ENCODE measurements around the gene ANGPTL7. TPM values are rescaled to one million over a fixed set of nuclear protein-coding genes. Genes with fewer than 3 reads are reported as not detected.

ANGPTL7 gene
- total and polyA plus RNA-seq, 2 of the 8 experiments (the other 6 are each of a cell fraction or from before 2014, with no cell fraction given), result not detected

DNA sequence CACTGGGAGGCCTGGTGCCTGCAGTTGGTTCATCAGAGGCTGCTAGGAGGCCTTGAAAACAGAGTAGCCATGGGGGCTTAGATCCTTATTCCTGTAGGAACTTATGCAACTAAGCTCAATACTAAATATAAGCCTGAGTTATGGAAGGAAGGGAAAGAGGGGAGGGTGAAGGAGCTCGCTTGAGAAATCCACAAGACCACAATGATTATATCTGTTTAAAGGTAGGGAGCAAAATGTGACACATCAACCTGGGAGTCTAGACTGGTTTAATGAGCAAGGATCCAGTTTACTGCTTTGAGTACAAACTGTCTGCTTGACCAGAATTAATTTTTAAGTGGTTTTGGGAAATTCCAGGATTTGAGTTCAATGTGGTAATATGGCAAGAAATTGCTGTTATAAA lies 20.4 kb upstream of the ANGPTL7 start:
- Histone ChIP-seq H2BK15ac (ENCODE audit: low read length) (no peak overlapping the region), H3K9ac (replicated peaks in 1 of 4; ENCODE audit: extremely low read depth in 1 of 4, low read depth in 3 of 4, low read length in 3 of 4) (no peak overlapping the region), H3K14ac (ENCODE audit: insufficient read length) (no peak overlapping the region), H3K9me3 (ENCODE audit: insufficient read depth in 2 of 2, low read depth in 1 of 2, low read length in 1 of 2) (no peaks in the 10 kb centered on the region), H3K36me3 (ENCODE audit: control insufficient read depth in 2 of 4, insufficient read depth in 4 of 4, low read length in 3 of 4) (peaks cover 0 to 9% (median 2%) of the 10 kb centered on the region in 4 experiments; a peak in 4 of 8 replicates), H4K5ac (ENCODE audit: insufficient read length, low read depth, low read length) (no peak overlapping the region), H3K79me1 (ENCODE audit: low read depth, low read length) (no peaks in the 10 kb centered on the region), H2BK120ac (replicated peaks; ENCODE audit: low read depth, low read length) (no peak overlapping the region), H4K20me1 (replicated peaks in 1 of 2; ENCODE audit: control insufficient read depth in 1 of 2, insufficient read depth in 2 of 2, low read length in 2 of 2) (no peaks in the 10 kb centered on the region), H3K56ac (replicated peaks; ENCODE audit: insufficient read length, low read depth, low read length) (no peak overlapping the region), H2AFZ (ENCODE audit: low read length) (no peak overlapping the region), H3K4me3 (ENCODE audit: extremely low read depth in 1 of 4, insufficient read depth in 2 of 4, low read depth in 3 of 4, low read length in 4 of 4) (no peak overlapping the region), H2AK5ac (ENCODE audit: low read depth, low read length) (no peak overlapping the region), H3K23me2 (ENCODE audit: low read depth, low read length) (no peaks in the 10 kb centered on the region), H3K27me3 (replicated peaks in 1 of 4; ENCODE audit: control insufficient read depth in 3 of 4, extremely low read depth in 1 of 4, insufficient read depth in 3 of 4, low read length in 3 of 4) (no peaks in the 10 kb centered on the region), H3K4ac (replicated peaks; ENCODE audit: insufficient read length, low read depth, low read length) (no peak overlapping the region), H3K79me2 (ENCODE audit: control insufficient read depth in 1 of 2, insufficient read depth in 2 of 2, low read length in 2 of 2) (no peaks in the 10 kb centered on the region), H2BK5ac (ENCODE audit: low read depth, low read length) (no peak overlapping the region), H2BK20ac (ENCODE audit: low read length) (no peak overlapping the region), H3K4me2 (ENCODE audit: insufficient read depth in 1 of 2, low read depth in 2 of 2, low read length in 2 of 2) (no peak overlapping the region), H3K23ac (ENCODE audit: insufficient read length) (no peak overlapping the region), H4K91ac (replicated peaks; ENCODE audit: insufficient read length, low read length) (no peak overlapping the region), H3K27ac (ENCODE audit: low read depth, low read length) (no peak overlapping the region), H3K18ac (ENCODE audit: extremely low read depth, low read length) (no peak overlapping the region), H3K4me1 (replicated peaks in 1 of 4; ENCODE audit: control insufficient read depth in 3 of 4, insufficient read depth in 4 of 4, low read length in 3 of 4) (no peaks in the 10 kb centered on the region), H2BK12ac (ENCODE audit: low read depth, low read length) (no peak overlapping the region), H4K8ac (ENCODE audit: extremely low read depth, insufficient read depth, low read length) (no peak overlapping the region)
- no peak for DNase-seq (ENCODE audit: low read depth in 1 of 2, low spot score in 2 of 2)
- FAIRE-seq, result no peak
- ChIA-PET CTCF (ENCODE audit: partially characterized antibody) (no interaction called here), POLR2A (ENCODE audit: partially characterized antibody) (interaction anchor here (1.7 kb wide), 1 partner anchor 11 kb away, joined by 3 read pairs; no protein-coding TSS in a partner anchor)
- WGBS, 2 experiments (ENCODE audit: extremely low coverage in 1 of 2, insufficient coverage in 1 of 2, insufficient read length in 1 of 2, insufficient replicate concordance in 2 of 2, low coverage in 1 of 2, low lambda C conversion rate in 2 of 2, missing lambda C conversion rate in 1 of 2), result 75% methylated on average over 1 of the region's 1 CpG; no CpG with 5 or more reads in 1 of the 2 experiments
- no peak for TF ChIP-seq CREB1 (IDR thresholded peaks at IDR 0.05)
- no peak for TF ChIP-seq SP1 (IDR thresholded peaks at IDR 0.05; ENCODE audit: low read depth, low read length)
- TF ChIP-seq EP300 (IDR thresholded peaks at IDR 0.05; ENCODE audit: borderline replicate concordance in 1 of 2, low read depth in 2 of 2, low read length in 2 of 2), result no peak
- TF ChIP-seq POLR2A (IDR thresholded peaks at IDR 0.05; ENCODE audit: control extremely low read depth in 1 of 2, low read depth in 2 of 2, low read length in 2 of 2), result no peak
- TF ChIP-seq ZNF274 (IDR thresholded peaks at IDR 0.05; ENCODE audit: borderline replicate concordance, extremely low read depth, low read length), result no peak
- TF ChIP-seq, protein P1, sequence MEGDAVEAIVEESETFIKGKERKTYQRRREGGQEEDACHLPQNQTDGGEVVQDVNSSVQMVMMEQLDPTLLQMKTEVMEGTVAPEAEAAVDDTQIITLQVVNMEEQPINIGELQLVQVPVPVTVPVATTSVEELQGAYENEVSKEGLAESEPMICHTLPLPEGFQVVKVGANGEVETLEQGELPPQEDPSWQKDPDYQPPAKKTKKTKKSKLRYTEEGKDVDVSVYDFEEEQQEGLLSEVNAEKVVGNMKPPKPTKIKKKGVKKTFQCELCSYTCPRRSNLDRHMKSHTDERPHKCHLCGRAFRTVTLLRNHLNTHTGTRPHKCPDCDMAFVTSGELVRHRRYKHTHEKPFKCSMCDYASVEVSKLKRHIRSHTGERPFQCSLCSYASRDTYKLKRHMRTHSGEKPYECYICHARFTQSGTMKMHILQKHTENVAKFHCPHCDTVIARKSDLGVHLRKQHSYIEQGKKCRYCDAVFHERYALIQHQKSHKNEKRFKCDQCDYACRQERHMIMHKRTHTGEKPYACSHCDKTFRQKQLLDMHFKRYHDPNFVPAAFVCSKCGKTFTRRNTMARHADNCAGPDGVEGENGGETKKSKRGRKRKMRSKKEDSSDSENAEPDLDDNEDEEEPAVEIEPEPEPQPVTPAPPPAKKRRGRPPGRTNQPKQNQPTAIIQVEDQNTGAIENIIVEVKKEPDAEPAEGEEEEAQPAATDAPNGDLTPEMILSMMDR (IDR thresholded peaks at IDR 0.05; ENCODE audit: control extremely low read depth in 1 of 3, insufficient read depth in 1 of 3, low read depth in 1 of 3, low read length in 3 of 3), result no peak
- no peak for TF ChIP-seq SUZ12 (IDR thresholded peaks at IDR 0.05; ENCODE audit: low read length)
- TF ChIP-seq RFX5 (IDR thresholded peaks at IDR 0.05; ENCODE audit: borderline replicate concordance, low read depth, low read length), result no peak
- TF ChIP-seq SIRT6 (IDR thresholded peaks at IDR 0.05; ENCODE audit: low read length), result no peak
- TF ChIP-seq EGR1 (IDR thresholded peaks at IDR 0.05; ENCODE audit: borderline replicate concordance, low read depth, low read length), result no peak
- TF ChIP-seq KDM5A (IDR thresholded peaks at IDR 0.05; ENCODE audit: low read length), result no peak
- TF ChIP-seq HDAC2 (IDR thresholded peaks at IDR 0.05; ENCODE audit: borderline replicate concordance in 1 of 2, low read depth in 2 of 2, low read length in 2 of 2), result no peak
- TF ChIP-seq CHD2 (IDR thresholded peaks at IDR 0.05; ENCODE audit: low read length), result no peak

Data from H1 (cell line).